Measurements from ENCODE around the gene PRR29.

The PRR29 gene

DNA sequence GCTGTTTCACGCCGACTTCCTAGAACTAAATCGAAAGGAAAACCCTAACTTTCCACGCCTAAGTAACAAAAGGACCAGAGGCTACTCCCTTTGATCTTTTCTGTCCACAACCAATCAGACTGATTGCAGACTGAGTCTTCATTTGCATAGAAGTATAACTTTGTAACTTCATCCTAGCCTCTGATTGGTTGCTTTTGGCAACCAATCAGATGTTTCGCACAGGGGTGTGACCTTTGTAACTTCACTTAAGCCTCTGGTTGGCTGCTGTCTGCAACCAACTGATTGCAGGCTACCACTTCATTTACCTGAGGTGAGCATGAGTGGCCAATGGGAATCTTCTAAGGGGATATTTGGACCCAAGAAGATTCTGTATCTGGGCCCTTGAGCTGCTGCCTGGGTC, 39.7 kb downstream of the PRR29 start:
- DNase-seq (ENCODE audit: low read depth) = no peak
- no peak overlapping the region for H3K4me3 ChIP-seq (replicated peaks; ENCODE audit: low read depth, low read length)
- TF ChIP-seq, protein P1, sequence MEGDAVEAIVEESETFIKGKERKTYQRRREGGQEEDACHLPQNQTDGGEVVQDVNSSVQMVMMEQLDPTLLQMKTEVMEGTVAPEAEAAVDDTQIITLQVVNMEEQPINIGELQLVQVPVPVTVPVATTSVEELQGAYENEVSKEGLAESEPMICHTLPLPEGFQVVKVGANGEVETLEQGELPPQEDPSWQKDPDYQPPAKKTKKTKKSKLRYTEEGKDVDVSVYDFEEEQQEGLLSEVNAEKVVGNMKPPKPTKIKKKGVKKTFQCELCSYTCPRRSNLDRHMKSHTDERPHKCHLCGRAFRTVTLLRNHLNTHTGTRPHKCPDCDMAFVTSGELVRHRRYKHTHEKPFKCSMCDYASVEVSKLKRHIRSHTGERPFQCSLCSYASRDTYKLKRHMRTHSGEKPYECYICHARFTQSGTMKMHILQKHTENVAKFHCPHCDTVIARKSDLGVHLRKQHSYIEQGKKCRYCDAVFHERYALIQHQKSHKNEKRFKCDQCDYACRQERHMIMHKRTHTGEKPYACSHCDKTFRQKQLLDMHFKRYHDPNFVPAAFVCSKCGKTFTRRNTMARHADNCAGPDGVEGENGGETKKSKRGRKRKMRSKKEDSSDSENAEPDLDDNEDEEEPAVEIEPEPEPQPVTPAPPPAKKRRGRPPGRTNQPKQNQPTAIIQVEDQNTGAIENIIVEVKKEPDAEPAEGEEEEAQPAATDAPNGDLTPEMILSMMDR (IDR thresholded peaks at IDR 0.05; ENCODE audit: low read length, missing control alignments) = no peak

- no peak for DNase-seq (ENCODE audit: low read depth)
- no peak overlapping the region for H3K4me3 ChIP-seq (replicated peaks; ENCODE audit: low read depth, low read length)
- TF ChIP-seq, protein P1 (IDR thresholded peaks at IDR 0.05; ENCODE audit: low read length, missing control alignments) = no peak
These were observed 40.4 kb downstream of the PRR29 start for GRCh38 chr17:64038331-64039105.

GRCh38 chr17:64039106-64039400, 40.9 kb downstream of the PRR29 start:
- H3K4me3 ChIP-seq (replicated peaks; ENCODE audit: low read depth, low read length) = no peak overlapping the region
- no peak for DNase-seq (ENCODE audit: low read depth)
- TF ChIP-seq, protein P1 (IDR thresholded peaks at IDR 0.05; ENCODE audit: low read length, missing control alignments) = no peak

DNA sequence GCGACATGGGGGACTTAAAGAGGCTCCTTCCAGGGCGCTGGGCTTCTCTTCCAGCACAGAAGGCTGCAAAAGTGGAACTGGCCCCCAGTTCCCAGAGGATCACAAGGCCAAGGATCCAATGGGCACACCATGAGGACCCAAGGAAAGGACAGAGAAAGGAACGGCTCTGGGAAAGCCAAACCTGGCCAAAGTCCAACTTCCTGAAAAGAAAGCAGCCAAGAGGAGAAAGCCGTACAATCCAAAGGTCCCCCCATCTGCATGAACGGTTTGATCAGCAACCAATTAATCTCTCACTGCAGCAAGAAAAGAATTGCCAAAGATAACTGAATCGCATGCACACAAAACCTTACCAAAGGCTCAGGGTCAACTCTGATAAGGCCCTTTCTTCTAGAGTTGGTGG, 42.1 kb downstream of the PRR29 start:
- TF ChIP-seq, protein P1 (IDR thresholded peaks at IDR 0.05; ENCODE audit: low read length, missing control alignments) = no peak
- no peak overlapping the region for H3K4me3 ChIP-seq (replicated peaks; ENCODE audit: low read depth, low read length)
- DNase-seq (ENCODE audit: low read depth) = no peak

GRCh38 chr17:64041912-64042311, 43.8 kb downstream of the PRR29 start:
- no peak overlapping the region for H3K4me3 ChIP-seq (replicated peaks; ENCODE audit: low read depth, low read length)
- TF ChIP-seq, protein P1 (IDR thresholded peaks at IDR 0.05; ENCODE audit: low read length, missing control alignments) = no peak
- no peak for DNase-seq (ENCODE audit: low read depth)

- no peak for DNase-seq (ENCODE audit: low read depth)
- no peak overlapping the region for H3K4me3 ChIP-seq (replicated peaks; ENCODE audit: low read depth, low read length)
- TF ChIP-seq, protein P1 (IDR thresholded peaks at IDR 0.05; ENCODE audit: low read length, missing control alignments) = no peak
These were observed 44.7 kb downstream of the PRR29 start for GRCh38 chr17:64042700-64043485.
